Left colon (tissue), 2 donors: ENCODE data around the gene OR52A5. TPM values are rescaled to one million over a fixed set of nuclear protein-coding genes. Genes with fewer than 3 reads are reported as not detected.
"Not testable (repeated sequence)": the region's sequence is repeated elsewhere in the genome, so short reads cannot be mapped to it uniquely, and the experiment has no call there.

Experiments used
- ATAC-seq: fragments of 200-7000 bp; cut with Tn5 transposase; one replicate; pipeline ENCODE4 v1.9.1; 2020; ENCODE audit warnings: mild to moderate bottlenecking, moderate library complexity
- DNase-seq, 2 donors: peaks; one replicate each; pipeline ENCODE4 v3.0.0-alpha.2; 2020
- intact Hi-C, 2 donors: fragments of 100-400 bp; cut with DNase I in 1 of 2; cut with micrococcal nuclease in 1 of 2; formaldehyde crosslinking; loops; one replicate each; pipeline versions ENCODE4 v1.11.2 to v1.14.0; 2022; cut with DNase I, micrococcal nuclease
- long read RNA-seq: library from polyadenylated mRNA; unstranded; transcript quantifications from one replicate; pipeline ENCODE4 v2.0.0, GENCODE V29; 2021
- total RNA-seq, 2 donors: library from RNA; stranded (reverse); fragmentation: NEBNext Ultra II Directional; extraction: Animal tissue kit (Norgen Biotek cat#: 25700); gene quantifications; one replicate each; pipeline ENCODE4 v1.2.1, GENCODE V29; 2021
- donor health status: DM: no; HTN: no; CAD: no.
- donor health status: DM: yes; HTN: yes; CAD: no.

OR52A5 gene
- not detected for total RNA-seq
- long read RNA-seq, result 0 reads

DNA sequence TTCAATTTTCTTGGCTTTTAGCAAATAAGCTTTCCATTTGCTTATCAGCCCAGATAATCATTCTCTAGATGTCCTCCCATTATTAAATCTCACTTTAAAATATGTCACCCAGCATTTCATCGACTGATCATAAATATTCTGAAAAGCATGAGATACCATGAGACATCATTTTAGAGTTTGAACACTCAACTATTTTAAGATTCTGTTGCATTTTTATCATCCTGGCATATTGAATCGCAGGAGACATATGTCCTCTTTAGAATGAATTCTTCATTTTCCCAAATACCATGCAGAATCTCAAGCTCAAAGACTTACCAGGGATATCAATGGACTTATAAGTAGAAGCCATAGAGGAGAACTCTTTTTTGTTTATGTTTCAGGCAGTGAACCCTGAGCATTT, at the start of gene OR52A5:
TSS of gene OR52A5 (minus strand) at position 361 of the 400 bp plus-strand sequence. CDS start 5,714 bp downstream, outside the sequence.
- ATAC-seq (no peak), DNase-seq (no peak)
- intact Hi-C loops, result no loop called here

DNA sequence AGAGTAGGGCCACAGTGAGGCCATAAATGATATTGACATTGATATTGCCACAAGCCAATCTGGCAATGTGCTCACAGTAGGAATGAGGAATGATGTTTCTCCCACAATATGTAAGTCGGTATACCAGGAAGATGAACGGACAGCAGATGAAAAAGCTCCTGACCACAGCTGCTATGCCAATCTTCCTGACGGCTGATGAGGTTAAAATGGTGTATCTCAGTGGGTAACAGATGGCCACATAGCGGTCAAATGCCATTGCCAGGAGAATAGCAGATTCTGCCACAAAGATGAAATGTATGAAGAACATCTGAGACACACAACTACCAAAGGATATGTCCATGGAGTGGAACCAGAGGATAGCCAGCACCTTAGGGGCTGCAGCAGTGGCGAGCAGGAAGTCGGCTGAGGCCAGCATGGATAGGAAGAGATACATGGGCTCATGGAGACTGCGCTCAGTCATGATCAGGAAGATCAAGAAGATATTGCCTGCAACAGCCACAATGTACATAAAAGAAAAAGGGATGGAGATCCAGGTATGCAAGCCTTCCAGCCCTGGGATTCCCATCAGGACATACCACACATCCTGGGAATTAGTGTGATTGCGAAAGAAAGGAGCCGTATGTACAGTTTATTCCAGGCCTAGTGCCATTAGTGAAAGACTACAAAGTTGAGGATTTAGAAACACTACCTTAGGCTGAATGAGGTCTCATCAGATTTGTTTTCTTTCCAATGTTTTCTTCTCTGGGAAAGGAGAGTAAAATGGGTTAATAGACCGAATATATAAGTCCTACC, 40.1 kb upstream of the OR52A5 start:
- DNase-seq, result no peak
- intact Hi-C loops, result no loop called here
- ATAC-seq, result no peak

DNA sequence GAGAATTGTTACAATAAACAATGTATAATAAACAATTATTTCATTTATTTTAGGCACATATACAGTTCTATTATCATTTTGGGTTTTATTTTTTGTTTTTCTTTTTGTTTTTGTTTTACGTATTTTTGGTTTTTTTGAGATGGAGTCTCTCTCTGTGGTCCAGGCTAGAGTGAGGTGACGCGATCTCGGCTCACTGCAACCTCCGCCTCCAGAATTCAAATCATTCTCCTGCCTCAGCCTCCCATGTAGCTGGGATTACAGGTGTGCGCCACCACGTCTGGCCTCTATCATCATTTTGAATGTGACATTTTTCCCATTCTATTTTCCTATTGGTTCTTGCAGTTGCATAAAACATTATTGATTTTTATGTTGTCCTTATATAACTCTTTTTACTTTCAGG, 36.8 kb upstream of the OR52A5 start:
- ATAC-seq, result no peak

DNA sequence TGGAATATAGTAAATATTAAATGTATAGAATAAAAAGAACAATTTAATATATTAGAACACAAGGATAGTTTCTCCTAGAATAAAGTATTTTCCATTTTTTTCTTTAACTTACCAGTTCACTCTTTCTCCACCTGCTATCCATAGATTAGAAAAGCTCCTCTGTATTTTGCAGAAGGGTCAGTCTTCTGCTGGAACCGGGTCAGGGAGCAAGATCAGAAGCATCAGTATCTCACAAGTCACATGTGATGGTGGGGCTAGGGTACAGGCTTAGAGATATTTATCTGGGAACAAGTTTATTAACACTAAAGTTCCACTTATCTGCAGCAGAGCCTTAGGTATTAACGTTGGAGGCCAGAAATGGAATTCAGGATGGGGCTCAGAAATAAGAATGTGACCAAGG, 33.7 kb upstream of the OR52A5 start:
- ATAC-seq (no peak), DNase-seq (no peak)
- intact Hi-C loops, result no loop called here

More for the DNA sequence above, 36.8 kb upstream of the OR52A5 start:
- no peak for DNase-seq
- intact Hi-C loops, result no loop called here

DNA sequence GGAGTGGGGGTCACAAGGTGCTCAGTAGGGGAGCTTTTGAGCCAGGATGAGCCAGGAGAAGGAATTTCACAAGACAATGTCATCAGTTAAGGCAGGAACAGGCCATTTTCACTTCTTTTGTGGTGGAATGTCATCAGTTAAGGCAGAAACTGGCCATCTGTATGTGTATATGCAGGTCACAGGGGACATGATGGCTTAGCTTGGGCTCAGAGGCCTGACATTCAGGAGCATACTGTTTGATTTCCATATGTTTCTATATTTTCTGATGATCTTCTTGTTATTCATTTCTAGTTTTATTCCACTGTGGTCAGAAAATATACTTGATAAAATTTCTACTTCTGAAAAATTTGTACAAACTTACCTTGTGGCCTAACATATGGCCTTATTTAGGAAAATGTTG, 27.7 kb upstream of the OR52A5 start:
- ATAC-seq, intact Hi-C loops, DNase-seq: not testable (repeated sequence)

DNA sequence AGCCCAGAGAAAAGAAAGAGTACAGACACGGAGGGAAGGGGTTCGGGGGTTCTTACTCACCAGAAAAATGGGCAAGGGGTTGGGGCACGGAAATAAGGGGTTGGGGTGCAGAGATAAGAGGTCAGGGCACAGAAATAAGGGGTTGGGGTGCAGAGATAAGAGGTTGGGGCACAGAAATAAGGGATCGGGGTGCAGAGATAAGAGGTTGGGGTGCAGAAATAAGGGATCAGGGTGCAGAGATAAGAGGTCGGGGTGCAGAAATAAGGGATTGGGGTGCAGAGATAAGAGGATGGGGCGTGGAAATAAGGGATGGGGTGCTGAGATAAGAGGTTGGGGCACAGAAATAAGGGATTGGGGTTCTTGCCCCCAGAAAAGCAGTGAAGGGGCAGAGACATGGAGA, 26.7 kb upstream of the OR52A5 start:
- intact Hi-C loops, ATAC-seq, DNase-seq: not testable (repeated sequence)

DNA sequence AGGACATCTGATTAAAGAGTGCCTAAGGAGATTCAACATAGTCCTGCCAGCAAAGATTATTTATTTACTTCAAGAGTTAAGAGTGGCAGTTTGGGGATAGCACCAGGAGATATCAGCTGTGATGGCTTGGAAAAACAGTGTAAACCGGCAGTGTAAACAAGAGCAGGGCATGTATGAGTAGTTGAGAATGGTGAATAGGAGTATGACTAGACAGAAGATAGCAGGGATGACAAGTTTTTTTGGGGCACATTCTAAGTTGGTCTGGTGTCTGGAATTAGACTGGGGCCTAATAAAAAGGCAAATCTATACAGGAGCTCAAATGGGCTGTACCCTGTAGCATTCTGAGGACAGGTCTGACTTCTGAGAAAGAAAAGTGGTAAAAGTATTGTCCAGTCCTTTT, 22.9 kb upstream of the OR52A5 start:
- intact Hi-C loops, ATAC-seq, DNase-seq: not testable (repeated sequence)

DNA sequence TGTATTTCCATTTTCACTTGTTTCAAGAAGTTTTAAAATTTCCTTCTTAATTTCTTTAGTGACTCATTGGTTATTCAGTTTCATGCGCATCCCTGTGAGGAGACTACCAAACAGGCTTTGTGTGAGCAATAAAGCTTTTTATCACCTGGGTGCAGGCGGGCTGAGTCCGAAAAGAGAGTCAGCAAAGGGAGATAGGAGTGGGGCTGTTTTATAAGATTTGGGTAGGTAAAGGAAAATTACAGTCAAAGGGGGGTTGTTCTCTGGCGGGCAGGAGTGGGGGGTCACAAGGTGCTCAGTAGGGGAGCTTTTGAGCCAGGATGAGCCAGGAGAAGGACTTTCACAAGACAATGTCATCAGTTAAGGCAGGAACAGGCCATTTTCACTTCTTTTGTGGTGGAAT, 22.1 kb upstream of the OR52A5 start:
- intact Hi-C loops, ATAC-seq: not testable (repeated sequence)

DNA sequence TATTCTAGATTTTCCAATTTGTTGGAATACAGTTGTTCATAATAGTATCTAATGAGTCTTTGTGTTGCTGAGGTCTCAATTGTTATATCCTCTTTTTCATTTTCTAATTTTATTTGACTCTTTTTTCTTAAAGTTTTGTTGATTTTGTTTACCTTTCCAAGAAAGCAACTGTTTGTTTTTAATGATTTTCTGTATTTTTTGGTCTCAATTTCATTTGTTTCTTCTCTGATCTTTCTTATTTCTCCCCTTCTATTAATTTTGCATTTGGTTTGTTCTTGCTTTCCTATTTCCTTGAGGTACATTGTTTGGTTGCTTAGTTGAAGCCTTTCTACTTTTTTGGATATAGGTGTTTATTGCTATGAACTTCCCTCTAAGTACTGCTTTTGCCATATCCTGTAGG, 21.6 kb upstream of the OR52A5 start:
- DNase-seq (no peak), ATAC-seq (no peak)
- intact Hi-C loops, result no loop called here

More for the DNA sequence above, 22.1 kb upstream of the OR52A5 start:
- DNase-seq, result not testable (repeated sequence)

DNA sequence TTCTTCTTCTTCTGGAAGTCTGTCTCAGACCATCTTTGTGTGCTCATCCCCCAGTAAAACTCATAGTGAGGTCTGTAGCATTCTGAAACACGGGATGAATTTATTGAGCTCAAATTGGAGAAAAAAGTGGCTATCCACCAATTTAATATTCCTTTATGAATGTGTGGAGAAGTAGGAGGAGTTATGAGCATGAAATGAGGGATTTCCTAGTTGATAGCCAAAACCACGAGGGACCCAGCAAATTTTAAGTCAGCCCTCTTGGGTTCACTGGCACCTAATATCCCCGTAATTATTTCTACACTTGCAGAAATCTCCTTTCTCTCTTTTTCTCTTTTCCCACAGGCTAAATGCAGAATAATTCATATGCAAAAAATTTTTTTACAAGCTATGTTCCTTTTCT, 16.5 kb upstream of the OR52A5 start, which contains the start of gene OR52A1:
TSS of gene OR52A1 (minus strand) at position 101 of the 400 bp plus-strand sequence. CDS start 2,388 bp downstream, outside the sequence.
- ATAC-seq (no peak), DNase-seq (no peak)
- intact Hi-C loops, result no loop called here

DNA sequence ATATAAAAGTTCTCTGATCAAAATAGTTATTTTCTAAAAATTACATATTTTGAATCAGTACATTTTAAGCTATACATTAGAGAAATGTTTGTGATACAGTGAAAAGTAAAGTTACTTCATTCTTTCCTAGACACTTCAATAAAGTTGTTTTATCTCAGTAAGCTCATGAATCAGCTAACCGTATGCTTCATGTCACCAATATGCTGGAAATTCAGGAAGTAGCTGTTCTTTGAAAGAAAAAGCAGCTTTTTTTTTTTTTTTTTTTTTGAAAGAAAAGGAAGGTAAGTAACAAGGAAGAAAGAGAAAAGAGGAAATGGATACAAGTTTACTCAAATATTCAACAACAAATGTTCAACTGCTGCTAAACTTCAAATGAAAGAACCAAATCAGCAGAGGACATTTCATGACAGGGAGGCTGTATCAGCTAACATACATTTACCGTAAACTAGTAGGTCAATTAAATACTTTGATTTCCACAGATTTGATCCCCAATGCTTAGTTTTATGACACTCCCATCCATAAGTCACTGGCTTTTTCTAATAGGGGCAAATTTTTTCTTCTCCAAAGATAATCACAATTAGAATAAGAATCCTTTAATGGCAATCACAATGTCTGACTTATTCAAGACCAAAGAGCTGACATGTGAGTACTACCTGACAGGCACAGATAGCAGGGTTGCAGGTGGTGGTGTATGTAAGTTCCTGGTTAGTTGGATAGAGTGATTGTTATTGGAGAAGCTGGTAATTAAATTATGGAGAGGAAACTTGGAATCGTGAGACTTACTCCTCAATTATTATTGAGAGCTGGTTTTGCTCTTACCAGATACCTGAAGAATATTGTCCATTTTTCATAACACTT, 15.6 kb upstream of the OR52A5 start:
- intact Hi-C loops, result no loop called here
- ATAC-seq, result no peak
- DNase-seq, result no peak

DNA sequence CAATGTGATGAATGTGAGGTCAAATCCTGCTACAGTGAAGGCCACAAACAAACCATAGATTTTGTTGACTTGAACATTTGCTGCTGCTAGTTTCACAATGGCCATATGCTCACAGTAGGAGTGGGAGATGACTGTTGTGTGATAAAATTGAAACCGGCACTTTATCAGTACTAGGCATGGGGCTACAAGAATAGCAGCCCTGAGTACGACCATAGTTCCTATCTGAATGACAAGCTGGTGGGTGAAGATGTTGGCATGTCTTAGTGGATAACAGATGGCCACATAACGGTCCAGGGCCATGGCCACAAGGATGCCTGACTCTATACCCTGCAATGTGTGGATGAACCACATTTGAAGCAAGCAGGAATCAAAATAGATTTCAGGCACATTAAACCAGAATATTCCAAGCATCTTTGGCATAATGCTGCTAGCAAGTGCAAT, 13.6 kb upstream of the OR52A5 start:
- DNase-seq (no peak), ATAC-seq (no peak)
- intact Hi-C loops, result no loop called here

DNA sequence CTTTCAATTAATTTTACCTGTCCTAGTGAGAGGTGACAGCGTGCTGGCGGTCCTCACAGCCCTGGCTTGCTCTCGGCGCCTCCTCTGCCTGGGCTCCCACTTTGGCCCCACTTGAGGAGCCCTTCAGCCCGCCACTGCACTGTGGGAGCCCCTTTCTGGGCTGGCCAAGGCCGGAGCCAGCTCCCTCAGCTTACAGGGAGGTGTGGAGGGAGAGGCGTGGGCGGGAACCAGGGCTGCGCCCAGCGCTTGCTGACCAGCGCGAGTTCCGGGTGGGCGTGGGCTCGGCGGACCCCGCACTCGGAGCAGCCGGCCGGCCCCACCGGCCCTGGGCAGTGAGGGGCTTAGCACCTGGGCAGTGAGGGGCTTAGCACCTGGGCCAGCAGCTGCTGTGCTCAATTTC, 6.0 kb upstream of the OR52A5 start:
- intact Hi-C loops, ATAC-seq, DNase-seq: not testable (repeated sequence)

DNA sequence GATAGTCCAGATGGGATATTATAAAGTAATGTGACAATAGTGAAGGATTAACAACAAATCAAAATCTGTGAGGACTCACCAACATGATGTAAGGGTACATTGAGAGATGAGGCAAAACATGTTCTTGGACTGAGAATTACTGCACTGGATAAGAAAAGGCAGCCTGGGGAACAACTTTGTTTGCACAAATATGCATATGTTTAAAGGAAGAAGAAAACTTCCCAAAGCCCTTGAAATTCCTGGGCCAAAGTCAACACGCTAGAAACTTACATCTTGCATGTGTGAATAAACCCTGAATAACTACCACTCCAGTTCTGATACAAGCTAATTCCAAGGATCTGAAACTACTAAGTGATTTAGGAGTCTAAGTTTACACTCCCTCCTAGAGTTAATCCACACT, 1.1 kb downstream of the OR52A5 start:
- intact Hi-C loops, result no loop called here
- ATAC-seq (no peak), DNase-seq (no peak)

DNA sequence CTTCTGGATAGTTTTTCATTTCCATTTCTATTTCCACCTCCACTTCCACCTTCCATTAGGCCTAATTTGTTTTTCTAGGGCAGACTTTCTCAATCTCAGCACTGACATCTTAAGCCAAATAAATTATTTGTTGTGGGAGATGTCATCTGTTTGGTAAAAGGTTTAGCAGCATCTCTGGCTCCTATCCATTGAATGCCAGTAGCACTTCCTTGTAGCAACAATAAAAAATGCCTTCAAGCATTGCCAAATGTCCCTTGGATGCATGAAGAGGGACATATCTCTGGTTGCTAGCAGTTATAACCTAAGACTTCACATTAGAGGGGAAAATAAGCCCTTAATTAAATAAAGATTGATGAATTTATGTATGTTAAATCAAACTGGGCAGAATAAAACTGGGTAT, 1.9 kb downstream of the OR52A5 start:
- DNase-seq (no peak), ATAC-seq (no peak)
- intact Hi-C loops, result no loop called here

DNA sequence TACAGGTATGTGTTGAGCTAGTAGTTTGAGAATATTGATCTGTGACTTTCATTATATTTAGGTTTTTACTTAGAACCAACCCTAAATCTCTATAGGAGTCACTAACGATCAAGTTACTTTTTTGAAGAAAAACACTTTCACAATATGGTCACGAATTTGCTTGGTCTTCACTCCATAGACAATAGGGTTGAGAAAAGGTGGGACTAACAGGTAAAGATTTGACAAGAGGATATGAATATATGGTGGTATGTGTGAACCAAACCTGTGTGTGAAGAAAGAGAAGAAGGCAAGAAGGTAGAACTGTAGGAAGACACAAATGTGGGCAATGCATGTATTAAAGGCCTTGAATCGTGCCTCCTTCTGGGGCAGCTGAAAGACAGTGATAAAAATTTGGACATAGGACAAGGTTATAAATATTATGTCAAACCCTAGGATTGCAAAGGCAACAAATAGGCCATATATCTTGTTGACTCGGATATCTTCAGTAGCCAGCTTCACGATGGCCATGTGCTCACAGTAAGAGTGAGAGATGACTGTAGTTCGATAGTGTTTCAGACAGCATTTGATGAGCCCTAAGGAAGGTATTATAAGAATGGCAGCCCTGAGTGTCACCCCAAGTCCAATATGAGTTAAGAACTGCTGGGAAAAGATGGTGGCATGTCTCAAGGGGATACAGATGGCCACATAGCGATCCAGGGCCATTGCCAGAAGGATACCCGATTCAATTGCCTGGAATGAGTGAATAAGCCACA, 6.4 kb downstream of the OR52A5 start:
- no peak for DNase-seq
- ATAC-seq, result no peak
- intact Hi-C loops, result no loop called here

DNA sequence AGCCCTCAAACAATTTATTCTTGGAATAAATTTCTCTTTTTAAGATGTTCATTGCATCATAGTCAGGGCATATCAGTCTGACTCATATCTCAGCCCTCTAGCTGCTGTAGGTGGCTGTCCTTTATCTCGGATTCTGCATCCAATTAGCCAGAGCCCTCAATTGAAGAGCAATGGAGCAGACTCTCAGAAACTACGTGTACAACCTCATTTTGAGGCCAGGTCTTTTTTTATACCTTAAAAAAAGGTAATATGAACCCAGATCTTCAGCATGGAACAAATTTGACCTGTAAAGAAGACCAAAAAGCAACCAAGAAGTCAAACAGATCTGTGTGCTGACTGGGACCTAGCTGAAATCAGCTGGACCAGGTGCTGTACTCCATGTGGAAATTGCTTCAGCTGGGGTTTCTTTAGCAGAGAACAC, 8.7 kb downstream of the OR52A5 start:
- ATAC-seq (no peak), DNase-seq (no peak)
- intact Hi-C loops, result loop anchor here in 1 of 2 donors (10.0 kb wide), 1 partner anchor 675 kb away; the partner anchor contains the start of gene OR52N2

DNA sequence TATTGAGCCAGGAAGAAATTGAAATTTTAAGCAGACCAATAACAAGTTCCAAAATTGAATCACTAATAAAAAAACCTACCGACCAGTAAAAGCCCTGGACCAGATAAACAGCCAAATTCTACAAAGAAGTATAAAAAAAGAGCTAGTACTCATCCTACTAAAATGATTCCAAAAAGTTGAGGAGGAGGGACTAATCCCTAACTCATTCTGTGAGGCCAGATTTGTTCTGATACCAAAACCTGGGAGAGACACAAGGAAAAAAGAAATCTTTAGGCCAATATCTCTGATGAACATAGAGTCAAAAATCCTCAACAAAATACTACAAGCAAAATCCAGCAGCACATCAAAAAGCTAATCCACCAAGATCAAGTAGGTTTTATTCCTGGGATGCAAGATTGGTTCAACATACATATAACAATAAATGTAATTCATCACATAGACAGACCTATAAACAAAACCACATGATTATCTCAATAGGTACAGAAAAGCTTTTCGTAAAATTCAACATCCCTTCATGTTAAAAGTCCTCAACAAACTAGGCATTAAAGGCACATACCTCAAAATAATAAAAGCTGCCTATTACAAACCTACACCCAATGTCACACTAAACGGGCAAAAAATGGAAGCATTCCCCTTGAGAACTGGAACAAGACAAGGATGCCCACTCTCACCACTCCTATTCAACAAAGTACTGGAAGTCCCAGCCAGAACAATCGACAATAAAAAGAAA, 13.1 kb downstream of the OR52A5 start:
- DNase-seq, result no peak
- ATAC-seq, result no peak
- intact Hi-C loops, result loop anchor here in 1 of 2 donors (10.0 kb wide), 1 partner anchor 680 kb away; the partner anchor contains the start of gene OR52N2
